Glomerular visceral epithelial cell (primary cell): ENCODE measurements around the gene TEX51.

Source experiments
- DNase-seq: peaks from one replicate; pipeline ENCODE4 v3.0.0-alpha.2; 2016; ENCODE audit errors: extremely low spot score

Gene TEX51

GRCh38 chr2:126879348-126880298, 19.1 kb upstream of the TEX51 start:
- no peak for DNase-seq

- no peak for DNase-seq
These were observed 18.4 kb upstream of the TEX51 start for GRCh38 chr2:126880324-126880723.

GRCh38 chr2:126880817-126881216, 17.9 kb upstream of the TEX51 start:
- no peak for DNase-seq

- DNase-seq = no peak
These were observed 17.1 kb upstream of the TEX51 start for GRCh38 chr2:126881591-126881990.

- DNase-seq = no peak
These were observed 16.5 kb upstream of the TEX51 start for GRCh38 chr2:126882181-126882580.

GRCh38 chr2:126882736-126883665, 15.7 kb upstream of the TEX51 start:
- DNase-seq = no peak

- no peak for DNase-seq
These were observed 15.0 kb upstream of the TEX51 start for GRCh38 chr2:126883666-126884040.

GRCh38 chr2:126884861-126885750, 13.6 kb upstream of the TEX51 start:
- no peak for DNase-seq

- DNase-seq = no peak
These were observed 12.9 kb upstream of the TEX51 start for GRCh38 chr2:126885751-126886210.

GRCh38 chr2:126886211-126886915, 12.3 kb upstream of the TEX51 start:
- peak; percentile 27 for DNase-seq

- no peak for DNase-seq
These were observed 11.8 kb upstream of the TEX51 start for GRCh38 chr2:126886916-126887280.

GRCh38 chr2:126887506-126887905, 11.2 kb upstream of the TEX51 start:
- no peak for DNase-seq

- DNase-seq = no peak
These were observed 10.6 kb upstream of the TEX51 start for GRCh38 chr2:126888046-126888445.

- DNase-seq = no peak
These were observed 9.6 kb upstream of the TEX51 start for GRCh38 chr2:126889071-126889470.

- DNase-seq = no peak
These were observed 9.1 kb upstream of the TEX51 start for GRCh38 chr2:126889496-126890135.

GRCh38 chr2:126890136-126890510, 8.6 kb upstream of the TEX51 start:
- no peak for DNase-seq

GRCh38 chr2:126890551-126891450, 7.9 kb upstream of the TEX51 start:
- no peak for DNase-seq

GRCh38 chr2:126891681-126892500, 6.8 kb upstream of the TEX51 start:
- no peak for DNase-seq
